GM12892 (cell line): ENCODE results near the gene JPT2. TPM values are rescaled to one million over a fixed set of nuclear protein-coding genes. Genes with fewer than 3 reads are reported as not detected.

Source experiments
- DNase-seq: peaks from one replicate; pipeline ENCODE4 v3.0.0; 2011; ENCODE audit not compliant: insufficient read length
- FAIRE-seq: peaks from 2 replicates; lab custom pipeline; 2011; peaks lifted over from hg19 to GRCh38; lab: Jason Lieb, UNC
- POLR2A ChIP-seq: IDR thresholded peaks from 2 replicates; pipeline ENCODE4 v1.6.1; 2011; ENCODE audit warnings: low read depth, low read length, control low read depth
- POLR2AphosphoS5 ChIP-seq: IDR thresholded peaks from 2 replicates; pipeline ENCODE4 v1.6.1; 2011; ENCODE audit warnings: low read depth, low read length, control low read depth
- TAF1 ChIP-seq: IDR thresholded peaks from 2 replicates; pipeline ENCODE4 v1.6.1; 2011; ENCODE audit warnings: low read depth, mild to moderate bottlenecking, control low read depth, low read length, borderline replicate concordance
- polyA plus RNA-seq: library from polyadenylated mRNA; unstranded; fragments of >200 nt; gene quantifications from one replicate; pipeline ENCODE4 v1.2.1, GENCODE V29; 2012; ENCODE audit warnings: missing spikeins, inconsistent platforms; ENCODE audit not compliant: missing spikeins

JPT2 gene
- polyA plus RNA-seq: 38.6 TPM

- peak; percentile 99 for DNase-seq
- FAIRE-seq: peak; percentile 99
- TF ChIP-seq TAF1 (peak; percentile 60; the same call in 1 of the 2 replicates), POLR2AphosphoS5 (peak; percentile 66), POLR2A (peak; percentile 65; the same call in 1 of the 2 replicates)
Observed at GRCh38 chr16:1677942-1678499, at the start of gene JPT2. Gene JPT2, plus strand, starts transcription at chr16:1678279. Its CDS starts 34 bp downstream, at chr16:1678313.

- no peak for FAIRE-seq
- no peak for TF ChIP-seq POLR2AphosphoS5
- TF ChIP-seq POLR2A: no peak
- TF ChIP-seq TAF1: no peak
- no peak for DNase-seq
Observed at GRCh38 chr16:1630450-1631213, 47.4 kb upstream of the JPT2 start.

- DNase-seq (no peak), FAIRE-seq (no peak)
- TF ChIP-seq POLR2A: no peak
- TF ChIP-seq POLR2AphosphoS5: no peak
- no peak for TF ChIP-seq TAF1
Observed at GRCh38 chr16:1631230-1631629, 46.8 kb upstream of the JPT2 start.

- TF ChIP-seq POLR2A (no peak), TAF1 (no peak)
- no peak for FAIRE-seq
- DNase-seq: no peak
Observed at GRCh38 chr16:1631931-1632637, 46.0 kb upstream of the JPT2 start.

GRCh38 chr16:1632638-1632970 is 45.5 kb upstream of the JPT2 start:
- FAIRE-seq: no peak
- DNase-seq: no peak
- no peak for TF ChIP-seq POLR2AphosphoS5

GRCh38 chr16:1633310-1633709 is 44.8 kb upstream of the JPT2 start:
- no peak for FAIRE-seq
- no peak for TF ChIP-seq POLR2A
- TF ChIP-seq POLR2AphosphoS5: no peak
- no peak for TF ChIP-seq TAF1
- DNase-seq: no peak

- TF ChIP-seq TAF1 (no peak), POLR2AphosphoS5 (no peak), POLR2A (no peak)
- DNase-seq (no peak), FAIRE-seq (no peak)
Observed at GRCh38 chr16:1634541-1634940, 43.5 kb upstream of the JPT2 start.

GRCh38 chr16:1635070-1635469 is 43.0 kb upstream of the JPT2 start:
- no peak for DNase-seq
- TF ChIP-seq TAF1: no peak
- TF ChIP-seq POLR2AphosphoS5: no peak
- no peak for TF ChIP-seq POLR2A
- FAIRE-seq: no peak

GRCh38 chr16:1637526-1637925 is 40.6 kb upstream of the JPT2 start:
- FAIRE-seq: no peak
- TF ChIP-seq POLR2AphosphoS5 (no peak), TAF1 (no peak), POLR2A (no peak)
- DNase-seq: no peak

- TF ChIP-seq TAF1 (no peak), POLR2AphosphoS5 (no peak), POLR2A (no peak)
- no peak for DNase-seq
- no peak for FAIRE-seq
Observed at GRCh38 chr16:1638757-1639156, 39.3 kb upstream of the JPT2 start.

- no peak for DNase-seq
- FAIRE-seq: no peak
- no peak for TF ChIP-seq POLR2AphosphoS5
Observed at GRCh38 chr16:1639282-1639681, 38.8 kb upstream of the JPT2 start.

GRCh38 chr16:1639860-1640259 is 38.2 kb upstream of the JPT2 start:
- FAIRE-seq: no peak
- TF ChIP-seq TAF1: no peak
- no peak for TF ChIP-seq POLR2AphosphoS5
- no peak for TF ChIP-seq POLR2A
- DNase-seq: no peak
